Fibroblast of skin of left quadriceps (primary cell): ENCODE data around the gene PTBP1.
A peak's percentile ranks its signal among the peaks of the same experiment; 100 is the strongest.

Experiments
- DNase-seq, 2 experiments: peaks; one replicate each; pipeline ENCODE4 v3.0.0-alpha.2; 2013; ENCODE audit warnings: low read depth in 2 of 2

The PTBP1 gene

GRCh38 chr19:797528-798414, 519 bp downstream of the PTBP1 start:
- DNase-seq, result peak; percentile 79 to 83

DNA sequence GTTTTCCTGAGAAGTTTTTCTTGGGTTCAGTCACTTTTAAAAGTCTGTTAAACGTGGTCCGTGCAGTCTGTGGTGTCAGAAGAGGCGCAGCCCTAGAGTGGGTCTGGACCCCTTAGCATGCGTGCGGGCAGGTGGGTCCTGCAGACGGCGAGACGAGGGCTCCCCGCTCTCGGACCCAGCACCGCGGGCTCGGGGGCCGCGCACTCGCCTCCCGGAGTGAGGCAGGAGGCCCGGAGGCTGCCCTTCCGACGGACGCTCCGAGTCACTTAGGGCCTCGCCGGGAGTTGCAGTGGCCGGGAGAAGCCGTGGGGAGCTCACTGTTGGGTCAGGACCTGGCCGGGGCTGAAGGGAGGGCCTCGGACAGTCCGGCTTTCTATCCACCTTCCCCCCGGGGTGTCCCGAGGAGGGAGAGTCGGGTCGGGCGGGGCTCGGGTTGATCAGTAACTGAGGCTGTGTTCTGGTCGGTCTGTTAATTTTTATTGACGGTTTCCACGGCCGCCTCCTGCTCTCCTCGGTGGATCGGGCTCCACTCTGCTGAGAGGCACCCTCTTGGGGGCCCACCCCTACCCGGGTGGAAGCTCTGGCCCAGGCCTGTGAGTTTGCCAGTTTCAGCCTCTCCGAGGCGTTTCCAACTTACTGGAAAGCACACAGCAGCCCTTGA, 1.3 kb downstream of the PTBP1 start:
- DNase-seq, result no peak

DNA sequence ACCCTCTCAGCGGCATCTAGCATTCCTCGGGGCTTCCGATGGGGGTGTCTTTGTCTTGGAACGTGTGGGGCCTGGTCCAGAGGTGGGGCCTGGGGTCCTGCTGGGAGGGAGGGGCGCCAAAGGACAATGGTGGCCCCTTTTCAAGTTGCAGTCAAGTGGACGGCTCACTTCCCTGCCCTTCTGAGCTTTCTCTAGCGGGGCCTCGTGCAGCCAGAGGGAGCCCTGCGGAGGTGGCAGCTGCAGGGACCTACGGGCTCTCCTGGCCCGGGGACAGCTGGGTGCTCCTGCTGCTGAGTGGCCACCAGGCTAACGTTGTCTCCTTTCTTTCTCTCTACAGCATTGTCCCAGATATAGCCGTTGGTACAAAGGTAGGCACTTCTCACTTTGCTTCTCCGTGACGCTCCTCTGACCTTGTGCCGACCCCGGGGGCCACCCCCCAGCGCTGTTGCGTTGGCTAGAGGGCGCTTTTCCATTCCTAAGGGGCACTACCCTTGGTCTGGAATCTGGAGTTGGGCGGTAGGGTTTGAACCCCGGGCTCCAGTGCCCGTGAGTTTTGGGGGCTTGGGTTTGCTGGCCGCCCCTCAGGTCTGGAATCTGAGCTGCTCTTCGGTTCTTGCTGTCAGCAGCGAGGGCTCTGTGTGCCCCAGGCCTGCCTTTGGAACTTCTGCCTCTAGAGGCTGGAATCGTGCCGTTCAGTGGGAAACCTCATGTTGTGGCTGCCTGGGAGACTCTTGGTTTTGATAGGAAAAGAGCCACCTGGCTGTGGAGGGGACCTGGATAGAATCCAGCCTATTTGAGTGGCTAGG, 2.0 kb downstream of the PTBP1 start:
- DNase-seq, result no peak

DNA sequence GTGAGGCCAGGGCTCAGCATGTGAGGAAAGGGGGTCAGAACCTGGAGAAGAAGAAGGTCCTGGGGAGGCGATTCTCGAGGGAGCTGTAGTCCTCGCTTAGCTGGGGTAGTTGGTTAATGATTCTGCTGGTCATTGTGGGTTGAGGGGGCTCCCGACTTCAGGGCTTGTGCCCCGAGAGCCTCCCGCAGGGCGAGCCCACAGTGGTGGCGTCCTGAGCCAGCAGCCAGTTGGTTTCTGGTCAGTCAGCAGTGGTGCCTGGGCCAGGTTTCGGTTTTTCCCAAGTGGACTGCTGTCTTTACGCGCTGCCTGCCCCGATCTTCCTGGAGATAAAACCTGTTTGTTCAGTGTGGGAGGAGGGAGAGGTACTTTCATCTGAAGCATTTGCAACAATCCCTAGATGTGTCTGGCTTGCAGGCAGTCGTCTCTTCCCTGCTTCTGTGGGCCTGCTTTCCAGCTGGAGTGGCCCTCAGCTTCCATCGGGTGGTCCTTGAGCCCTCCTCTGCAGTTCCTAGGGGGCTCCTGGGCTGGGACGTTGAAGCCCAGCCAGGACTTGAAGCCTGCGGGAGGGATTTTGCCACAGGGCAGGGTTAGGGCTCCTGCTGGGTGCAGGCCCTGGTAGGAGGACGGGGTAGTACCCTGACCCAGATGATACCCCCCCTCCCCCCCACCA, 3.2 kb downstream of the PTBP1 start:
- no peak for DNase-seq

- DNase-seq, result no peak
Measured at GRCh38 chr19:801030-801860, 4.0 kb downstream of the PTBP1 start.

- DNase-seq, result no peak
Measured at GRCh38 chr19:801861-802497, 4.7 kb downstream of the PTBP1 start.

- no peak for DNase-seq
Measured at GRCh38 chr19:802498-803098, 5.3 kb downstream of the PTBP1 start.

DNA sequence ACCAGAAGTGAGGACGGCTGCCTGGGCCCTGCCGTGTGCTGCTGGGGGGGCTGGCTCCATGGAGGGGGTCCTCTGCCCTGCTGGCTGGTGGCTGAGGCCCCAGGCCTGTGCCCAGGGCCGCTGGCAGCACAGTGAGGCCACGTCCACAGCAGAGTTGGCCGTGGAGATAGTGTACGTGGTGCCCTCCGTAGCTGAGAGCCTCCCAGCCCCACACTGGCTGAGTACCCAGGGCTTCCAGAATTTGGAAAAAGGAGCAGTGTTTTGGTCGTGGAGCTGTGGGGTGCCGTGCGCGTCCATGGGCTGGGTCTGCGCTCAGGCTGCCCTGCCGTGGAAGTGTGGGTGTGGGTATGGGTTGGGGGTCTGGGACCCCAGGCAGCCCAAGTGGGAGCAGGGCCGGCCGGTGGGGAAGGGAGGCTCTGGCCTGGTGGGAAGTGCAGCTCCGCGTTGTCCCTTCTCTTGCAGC, 5.9 kb downstream of the PTBP1 start:
- no peak for DNase-seq

DNA sequence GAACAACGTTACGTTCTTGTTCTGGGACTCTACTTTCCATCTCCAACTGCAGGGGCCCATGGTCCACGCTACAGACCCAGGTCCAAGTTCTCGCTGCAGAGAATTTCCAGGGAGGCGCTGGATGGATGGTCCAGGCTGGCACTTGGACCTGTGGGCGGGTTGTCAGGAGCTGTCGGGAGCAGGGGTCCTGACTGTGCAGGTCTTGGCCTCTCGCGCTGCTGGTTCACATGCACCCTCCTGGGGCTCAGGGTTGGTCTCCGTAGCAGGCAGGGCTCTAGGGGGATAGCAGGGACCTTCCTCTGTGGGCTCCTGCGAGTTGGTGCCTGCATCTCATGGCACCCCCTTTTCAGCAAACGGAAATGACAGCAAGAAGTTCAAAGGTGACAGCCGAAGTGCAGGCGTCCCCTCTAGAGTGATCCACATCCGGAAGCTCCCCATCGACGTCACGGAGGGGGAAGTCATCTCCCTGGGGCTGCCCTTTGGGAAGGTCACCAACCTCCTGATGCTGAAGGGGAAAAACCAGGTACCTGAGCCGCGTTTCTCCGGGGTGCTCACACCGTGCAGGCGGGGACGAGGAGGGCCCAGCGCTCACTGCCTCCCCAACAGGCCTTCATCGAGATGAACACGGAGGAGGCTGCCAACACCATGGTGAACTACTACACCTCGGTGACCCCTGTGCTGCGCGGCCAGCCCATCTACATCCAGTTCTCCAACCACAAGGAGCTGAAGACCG, 6.6 kb downstream of the PTBP1 start:
- DNase-seq, result no peak

DNA sequence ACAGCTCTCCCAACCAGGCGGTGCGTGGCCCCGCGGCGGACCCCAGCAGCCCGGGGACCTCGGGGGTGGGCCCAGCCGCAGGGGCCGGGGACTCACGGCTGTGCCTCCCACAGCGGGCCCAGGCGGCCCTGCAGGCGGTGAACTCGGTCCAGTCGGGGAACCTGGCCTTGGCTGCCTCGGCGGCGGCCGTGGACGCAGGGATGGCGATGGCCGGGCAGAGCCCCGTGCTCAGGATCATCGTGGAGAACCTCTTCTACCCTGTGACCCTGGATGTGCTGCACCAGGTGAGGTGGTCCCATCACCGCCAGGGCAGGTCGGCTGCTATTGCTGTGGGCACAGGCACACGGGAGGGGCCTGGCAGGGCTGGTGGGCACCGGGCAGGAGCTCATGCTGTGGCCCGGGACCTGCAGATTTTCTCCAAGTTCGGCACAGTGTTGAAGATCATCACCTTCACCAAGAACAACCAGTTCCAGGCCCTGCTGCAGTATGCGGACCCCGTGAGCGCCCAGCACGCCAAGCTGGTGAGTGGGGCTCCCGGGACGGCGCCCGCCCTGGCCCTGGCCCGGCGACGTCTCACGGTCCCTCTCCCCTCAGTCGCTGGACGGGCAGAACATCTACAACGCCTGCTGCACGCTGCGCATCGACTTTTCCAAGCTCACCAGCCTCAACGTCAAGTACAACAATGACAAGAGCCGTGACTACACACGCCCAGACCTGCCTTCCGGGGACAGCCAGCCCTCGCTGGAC, 7.3 kb downstream of the PTBP1 start:
- no peak for DNase-seq

- no peak for DNase-seq
Measured at GRCh38 chr19:805166-805551, 7.9 kb downstream of the PTBP1 start.

GRCh38 chr19:805600-806550, 8.6 kb downstream of the PTBP1 start:
- DNase-seq, result no peak

GRCh38 chr19:806815-807421, 9.7 kb downstream of the PTBP1 start:
- no peak for DNase-seq

DNA sequence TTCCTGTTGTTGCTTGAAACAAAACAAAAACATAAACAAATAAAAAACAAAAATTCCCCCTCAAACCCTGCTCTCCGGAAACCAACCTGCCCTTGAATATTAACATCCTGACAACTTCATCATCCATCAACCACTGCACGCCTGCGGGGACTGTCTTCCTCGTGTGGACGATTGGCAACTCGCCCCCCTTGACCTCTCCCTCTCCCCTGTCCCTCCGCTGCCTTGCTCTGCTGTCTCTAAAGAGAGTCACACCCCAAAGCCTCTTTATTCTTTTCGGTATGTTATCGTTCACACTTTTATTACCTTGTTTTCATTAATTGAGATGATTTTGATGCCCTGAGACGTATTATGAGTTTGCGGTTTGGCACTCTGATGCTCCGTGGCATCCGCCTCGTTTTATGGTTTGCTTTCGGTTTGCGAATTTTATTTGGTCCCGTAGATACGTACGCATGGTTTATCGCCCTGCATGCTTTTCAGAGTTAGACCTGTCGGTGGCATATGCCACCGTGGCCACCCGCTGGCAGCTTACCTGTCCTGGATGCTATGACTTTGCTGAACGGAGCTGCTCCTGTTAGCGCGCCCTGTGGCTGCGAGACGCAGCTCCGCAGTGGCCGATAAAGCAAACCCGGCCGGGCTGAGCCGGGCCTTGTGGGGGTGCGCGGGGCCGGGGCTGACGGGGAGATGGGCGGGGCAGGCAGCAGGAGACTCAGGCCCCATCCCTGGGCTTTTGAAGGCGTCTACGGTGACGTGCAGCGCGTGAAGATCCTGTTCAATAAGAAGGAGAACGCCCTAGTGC, 10.6 kb downstream of the PTBP1 start:
- no peak for DNase-seq

GRCh38 chr19:808423-808775, 11.1 kb downstream of the PTBP1 start:
- DNase-seq, result no peak
